WTC11 (cell line): ENCODE results near the gene GRM5. TPM values are rescaled to one million over a fixed set of nuclear protein-coding genes. Genes with fewer than 3 reads are reported as not detected.
A peak's percentile ranks its signal among the peaks of the same experiment; 100 is the strongest.

Experiments
- ATAC-seq: fragments of 200-7000 bp; cut with Tn5 transposase; 2 replicates; pipeline ENCODE4 v1.10.0; 2021; ENCODE audit warnings: mild to moderate bottlenecking, moderate library complexity
- CTCF ChIA-PET: fragments of 300-600 bp; sonication (Branson Sonifier 250); formaldehyde crosslinking; loops from one replicate; lab custom pipeline; 2021; ENCODE audit warnings: antibody characterized with exemption; lab: Charles Lee
- POLR2A ChIA-PET: fragments of 350-600 bp; sonication (Branson Sonifier 250); formaldehyde crosslinking; loops from one replicate; lab custom pipeline; 2021; ENCODE audit warnings: antibody characterized with exemption; lab: Charles Lee
- DNase-seq: peaks from one replicate; pipeline ENCODE4 v3.0.0; 2021; ENCODE audit warnings: low spot score
- H3K27ac Mint-ChIP-seq: 2 replicates; pipeline ENCODE4 v1.8.0; 2021; ENCODE audit warnings: mixed read lengths
- H3K27me3 Mint-ChIP-seq: 2 replicates; pipeline ENCODE4 v1.8.0; 2021; ENCODE audit warnings: low read depth, mild to moderate bottlenecking, moderate library complexity, mixed read lengths
- H3K36me3 Mint-ChIP-seq: 2 replicates; pipeline ENCODE4 v1.8.0; 2021; ENCODE audit warnings: mixed read lengths
- H3K4me1 Mint-ChIP-seq: 2 replicates; pipeline ENCODE4 v1.8.0; 2022; ENCODE audit warnings: mixed read lengths
- H3K4me3 Mint-ChIP-seq: 2 replicates; pipeline ENCODE4 v1.8.0; 2021; ENCODE audit warnings: mild to moderate bottlenecking, moderate library complexity, mixed read lengths
- H3K9me3 Mint-ChIP-seq: 2 replicates; pipeline ENCODE4 v1.8.0; 2021; ENCODE audit warnings: mixed read lengths
- CREB1 ChIP-seq: sonication (generic); formaldehyde crosslinking; IDR thresholded peaks from 2 replicates; pipeline ENCODE4 v1.8.0; 2023; ENCODE audit warnings: mild to moderate bottlenecking, missing genetic modification reagents
- E2F4 ChIP-seq: sonication (generic); formaldehyde crosslinking; IDR thresholded peaks from 2 replicates; pipeline ENCODE4 v1.8.1; 2022; ENCODE audit warnings: low read depth, mild to moderate bottlenecking, moderate library complexity, missing genetic modification reagents, borderline replicate concordance
- ESRRA ChIP-seq: sonication (generic); formaldehyde crosslinking; IDR thresholded peaks from 2 replicates; pipeline ENCODE4 v1.8.1; 2022; ENCODE audit warnings: mild to moderate bottlenecking, missing genetic modification reagents, borderline replicate concordance
- ETV6 ChIP-seq: sonication (generic); formaldehyde crosslinking; IDR thresholded peaks from 2 replicates; pipeline ENCODE4 v1.8.1; 2022; ENCODE audit warnings: mild to moderate bottlenecking, missing genetic modification reagents
- GABPB1 ChIP-seq: sonication (generic); formaldehyde crosslinking; IDR thresholded peaks from 2 replicates; pipeline ENCODE4 v1.8.1; 2023; ENCODE audit warnings: mild to moderate bottlenecking, missing genetic modification reagents
- JAZF1 ChIP-seq: fragments of 250-450 bp; sonication (Bioruptor Pico); IDR thresholded peaks from 2 replicates; pipeline ENCODE4 v1.9.0; 2021; ENCODE audit warnings: moderate library complexity, mild to moderate bottlenecking, inconsistent platforms
- KAT7 ChIP-seq: sonication (generic); formaldehyde crosslinking; IDR thresholded peaks from 2 replicates; pipeline ENCODE4 v1.8.1; 2023; ENCODE audit warnings: missing genetic modification reagents, mild to moderate bottlenecking, borderline replicate concordance
- MAX ChIP-seq: sonication (generic); formaldehyde crosslinking; IDR thresholded peaks from 2 replicates; pipeline ENCODE4 v1.8.0; 2022; ENCODE audit warnings: mild to moderate bottlenecking, missing genetic modification reagents
- NFE2L1 ChIP-seq: sonication (generic); formaldehyde crosslinking; IDR thresholded peaks from 2 replicates; pipeline ENCODE4 v1.8.1; 2023; ENCODE audit warnings: missing genetic modification reagents
- NR2C2 ChIP-seq: sonication (generic); formaldehyde crosslinking; IDR thresholded peaks from 2 replicates; pipeline ENCODE4 v1.8.0; 2022; ENCODE audit warnings: mild to moderate bottlenecking, missing genetic modification reagents
- SMAD4 ChIP-seq: sonication (generic); formaldehyde crosslinking; IDR thresholded peaks from 2 replicates; pipeline ENCODE4 v1.8.0; 2022; ENCODE audit warnings: mild to moderate bottlenecking, missing genetic modification reagents
- SOX15 ChIP-seq: fragments of 250-450 bp; sonication (Bioruptor Pico); IDR thresholded peaks from 2 replicates; pipeline ENCODE4 v1.9.0; 2021; ENCODE audit warnings: mild to moderate bottlenecking
- SP1 ChIP-seq: sonication (generic); formaldehyde crosslinking; conservative IDR thresholded peaks from 2 replicates; pipeline ENCODE4 v1.8.1; 2022; ENCODE audit warnings: missing genetic modification reagents
- TEAD1 ChIP-seq: sonication (generic); formaldehyde crosslinking; IDR thresholded peaks from 2 replicates; pipeline ENCODE4 v1.8.0; 2022; ENCODE audit warnings: mild to moderate bottlenecking, missing genetic modification reagents
- ZBTB21 ChIP-seq: sonication (generic); formaldehyde crosslinking; IDR thresholded peaks from 2 replicates; pipeline ENCODE4 v1.8.1; 2023; ENCODE audit warnings: mild to moderate bottlenecking, missing genetic modification reagents, borderline replicate concordance
- ZNF219 ChIP-seq: sonication (generic); formaldehyde crosslinking; IDR thresholded peaks from 2 replicates; pipeline ENCODE4 v1.8.0; 2023; ENCODE audit warnings: missing genetic modification reagents, mild to moderate bottlenecking, borderline replicate concordance
- ZNF396 ChIP-seq: fragments of 250-450 bp; sonication (Bioruptor Pico); IDR thresholded peaks from 2 replicates; pipeline ENCODE4 v1.8.0; 2021; ENCODE audit warnings: mild to moderate bottlenecking, moderate library complexity, borderline replicate concordance
- ZSCAN18 ChIP-seq: fragments of 250-450 bp; sonication (Bioruptor Pico); IDR thresholded peaks from 2 replicates; pipeline ENCODE4 v2.1.2; 2022; ENCODE audit warnings: mild to moderate bottlenecking, moderate library complexity
- total RNA-seq: library from RNA; stranded (reverse); gene quantifications from 3 replicates; pipeline ENCODE4 v1.2.3, GENCODE V29; 2021
- TF ChIP-seq, protein P1 (sequence below): sonication (generic); formaldehyde crosslinking; IDR thresholded peaks from 2 replicates; pipeline ENCODE4 v1.8.0; 2022; ENCODE audit warnings: mild to moderate bottlenecking, missing genetic modification reagents
- TF ChIP-seq, protein P2 (sequence below): fragments of 250-450 bp; sonication (Bioruptor Pico); IDR thresholded peaks from 2 replicates; pipeline ENCODE4 v1.9.0; 2021; ENCODE audit warnings: mild to moderate bottlenecking

GRM5 gene
- total RNA-seq, 1 experiment from 2014 or later, result 0.13 TPM

DNA sequence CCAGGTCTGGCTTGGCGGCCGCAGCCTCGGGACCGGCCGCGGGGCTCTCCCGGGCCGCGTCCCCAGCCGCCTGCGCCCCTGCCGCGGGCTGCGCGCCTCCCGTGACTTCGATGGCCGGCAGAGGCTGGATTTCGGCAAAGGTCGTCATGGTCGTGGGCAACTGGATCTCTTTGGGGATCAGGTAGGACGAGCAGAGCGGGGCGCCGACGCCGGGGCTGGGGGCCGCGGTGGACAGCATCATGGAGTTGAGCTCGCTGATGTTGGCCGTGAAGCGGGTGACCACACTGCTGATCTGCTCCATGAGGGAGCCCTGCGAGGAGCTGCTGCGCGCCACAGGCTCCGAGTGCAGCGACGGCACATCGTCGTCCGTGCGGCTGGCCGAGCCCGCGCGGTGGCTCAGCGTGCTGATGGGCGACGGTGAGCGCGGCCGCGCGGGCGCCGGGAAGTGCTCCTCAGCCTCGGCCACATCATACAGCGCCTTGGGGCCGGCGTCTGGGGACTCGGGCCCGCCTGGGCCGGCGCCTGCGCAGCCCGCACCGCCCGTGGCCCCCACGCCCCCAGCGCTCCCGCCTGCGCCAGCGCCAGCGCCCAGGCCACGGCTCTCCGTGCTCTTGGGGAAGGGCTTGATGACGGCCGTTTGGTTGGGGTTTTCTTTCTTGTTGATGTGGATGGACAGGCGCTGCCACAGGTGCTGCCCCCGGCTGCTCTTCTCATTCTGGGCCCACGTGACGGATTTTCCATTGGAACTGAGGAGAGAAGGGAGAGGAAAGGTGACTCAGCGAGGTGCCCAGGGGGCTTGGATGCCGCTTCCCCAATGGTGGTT is 556.8 kb downstream of the GRM5 start (continued):
- TF ChIP-seq CREB1, result peak; percentile 29; the same call in 1 of the 2 replicates
- TF ChIP-seq JAZF1 (CRISPR knock-in tag), result no peak
- TF ChIP-seq ZBTB21 (CRISPR knock-in tag), result peak; percentile 73; the same call in 1 of the 2 replicates
- TF ChIP-seq MAX (CRISPR knock-in tag), result peak; percentile 91
- TF ChIP-seq ZNF396, result no peak
- TF ChIP-seq, protein P1, sequence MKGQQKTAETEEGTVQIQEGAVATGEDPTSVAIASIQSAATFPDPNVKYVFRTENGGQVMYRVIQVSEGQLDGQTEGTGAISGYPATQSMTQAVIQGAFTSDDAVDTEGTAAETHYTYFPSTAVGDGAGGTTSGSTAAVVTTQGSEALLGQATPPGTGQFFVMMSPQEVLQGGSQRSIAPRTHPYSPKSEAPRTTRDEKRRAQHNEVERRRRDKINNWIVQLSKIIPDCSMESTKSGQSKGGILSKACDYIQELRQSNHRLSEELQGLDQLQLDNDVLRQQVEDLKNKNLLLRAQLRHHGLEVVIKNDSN (CRISPR knock-in tag), result peak; percentile 78
- TF ChIP-seq ESRRA (CRISPR knock-in tag), result no peak; the same call in 1 of the 2 replicates
- TF ChIP-seq SMAD4 (CRISPR knock-in tag), result 0 out of 2 replicates have a peak, but pooled peaks have one; percentile 53
- TF ChIP-seq KAT7 (CRISPR knock-in tag), result no peak
- 0 out of 2 replicates have a peak, but pooled peaks have one; percentile 10 for TF ChIP-seq ZSCAN18 (CRISPR knock-in tag)
- peak; percentile 45; the same call in 1 of the 2 replicates for TF ChIP-seq SP1 (CRISPR knock-in tag)
- TF ChIP-seq NR2C2 (CRISPR knock-in tag), result peak; percentile 75
- no peak for TF ChIP-seq GABPB1 (CRISPR knock-in tag)
- TF ChIP-seq, protein P2, sequence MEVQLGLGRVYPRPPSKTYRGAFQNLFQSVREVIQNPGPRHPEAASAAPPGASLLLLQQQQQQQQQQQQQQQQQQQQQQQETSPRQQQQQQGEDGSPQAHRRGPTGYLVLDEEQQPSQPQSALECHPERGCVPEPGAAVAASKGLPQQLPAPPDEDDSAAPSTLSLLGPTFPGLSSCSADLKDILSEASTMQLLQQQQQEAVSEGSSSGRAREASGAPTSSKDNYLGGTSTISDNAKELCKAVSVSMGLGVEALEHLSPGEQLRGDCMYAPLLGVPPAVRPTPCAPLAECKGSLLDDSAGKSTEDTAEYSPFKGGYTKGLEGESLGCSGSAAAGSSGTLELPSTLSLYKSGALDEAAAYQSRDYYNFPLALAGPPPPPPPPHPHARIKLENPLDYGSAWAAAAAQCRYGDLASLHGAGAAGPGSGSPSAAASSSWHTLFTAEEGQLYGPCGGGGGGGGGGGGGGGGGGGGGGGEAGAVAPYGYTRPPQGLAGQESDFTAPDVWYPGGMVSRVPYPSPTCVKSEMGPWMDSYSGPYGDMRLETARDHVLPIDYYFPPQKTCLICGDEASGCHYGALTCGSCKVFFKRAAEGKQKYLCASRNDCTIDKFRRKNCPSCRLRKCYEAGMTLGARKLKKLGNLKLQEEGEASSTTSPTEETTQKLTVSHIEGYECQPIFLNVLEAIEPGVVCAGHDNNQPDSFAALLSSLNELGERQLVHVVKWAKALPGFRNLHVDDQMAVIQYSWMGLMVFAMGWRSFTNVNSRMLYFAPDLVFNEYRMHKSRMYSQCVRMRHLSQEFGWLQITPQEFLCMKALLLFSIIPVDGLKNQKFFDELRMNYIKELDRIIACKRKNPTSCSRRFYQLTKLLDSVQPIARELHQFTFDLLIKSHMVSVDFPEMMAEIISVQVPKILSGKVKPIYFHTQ (CRISPR knock-in tag), result no peak
- TF ChIP-seq SOX15 (CRISPR knock-in tag), result no peak
- TF ChIP-seq TEAD1 (CRISPR knock-in tag), result peak; percentile 93; the same call in 1 of the 2 replicates

GRCh38 chr11:88508418-88508758 is 557.4 kb downstream of the GRM5 start:
- H3K27ac Mint-ChIP-seq, result no peak overlapping the region
- H3K9me3 Mint-ChIP-seq, result no peaks in the 10 kb centered on the region
- H3K4me1 Mint-ChIP-seq, result peaks cover 39% of the 10 kb centered on the region
- DNase-seq, result peak; percentile 33
- CTCF ChIA-PET, result interaction anchor here (1.1 to 2.7 kb wide), 3 partner anchors 24 to 492 kb away, joined by 3 to 12 read pairs (median 4); no protein-coding TSS in a partner anchor
- POLR2A ChIA-PET, result no interaction called here
- no peaks in the 10 kb centered on the region for H3K36me3 Mint-ChIP-seq
- peak; percentile 14 for ATAC-seq
- TF ChIP-seq NFE2L1 (CRISPR knock-in tag), result 0 out of 2 replicates have a peak, but pooled peaks have one; percentile 7
- 0 out of 2 replicates have a peak, but pooled peaks have one; percentile 22 for TF ChIP-seq ZNF219
- TF ChIP-seq E2F4 (CRISPR knock-in tag), result no peak
- TF ChIP-seq ETV6 (CRISPR knock-in tag), result 0 out of 2 replicates have a peak, but pooled peaks have one; percentile 24
- H3K27me3 Mint-ChIP-seq, result peaks cover 44% of the 10 kb centered on the region
- H3K4me3 Mint-ChIP-seq, result peak overlapping the region; percentile 86
